Measurements from ENCODE around the gene KCNN4.

The KCNN4 gene

GRCh38 chr19:43781630-43782310 lies 997 bp upstream of the KCNN4 start:
- no peak overlapping the region for H3K27ac ChIP-seq (ENCODE audit: extremely low read depth, low read depth, low read length)
- no peaks in the 10 kb centered on the region for H3K36me3 ChIP-seq (ENCODE audit: control insufficient read depth in 2 of 2, insufficient read depth in 1 of 2, low read length in 2 of 2)
- H3K4me1 ChIP-seq (ENCODE audit: control insufficient read depth, insufficient read depth, low read length), result peaks cover 5% of the 10 kb centered on the region
- ChIA-PET CTCF (interaction anchor here (9.2 to 17.4 kb wide), 2 partner anchors 15 to 38 kb away, joined by 173 to 203 read pairs; no protein-coding TSS in a partner anchor), POLR2A (no interaction called here)
- no peaks in the 10 kb centered on the region for H3K9me3 ChIP-seq (ENCODE audit: control insufficient read depth, insufficient read depth, low read depth, low read length)
- TF ChIP-seq ZSCAN30 (tag by site-specific recombination; IDR thresholded peaks at IDR 0.05), result no peak
- peak; percentile 27; the same call in 1 of the 2 replicates for TF ChIP-seq ZNF169 (tag by site-specific recombination; IDR thresholded peaks at IDR 0.05)
- TF ChIP-seq OSR2 (tag by site-specific recombination; IDR thresholded peaks at IDR 0.05), result no peak
- no peak for TF ChIP-seq ZNF37A (tag by site-specific recombination; IDR thresholded peaks at IDR 0.05)
- TF ChIP-seq ZNF223 (tag by site-specific recombination; IDR thresholded peaks at IDR 0.05), result 0 out of 2 replicates have a peak, but pooled peaks have one; percentile 30
- TF ChIP-seq ZNF488 (tag by site-specific recombination; IDR thresholded peaks at IDR 0.05), result no peak
- no peak for TF ChIP-seq SP7 (tag by site-specific recombination; IDR thresholded peaks at IDR 0.05)
- 0 out of 2 replicates have a peak, but pooled peaks have one; percentile 29 for TF ChIP-seq BCL11A (tag by site-specific recombination; IDR thresholded peaks at IDR 0.05; ENCODE audit: low read depth)
- TF ChIP-seq ZSCAN5A (tag by site-specific recombination; IDR thresholded peaks at IDR 0.05), result 0 out of 2 replicates have a peak, but pooled peaks have one; percentile 24
- peak; percentile 98 for TF ChIP-seq ZNF121 (tag by site-specific recombination; IDR thresholded peaks at IDR 0.05)
- peak; percentile 44; the same call in 1 of the 2 replicates for TF ChIP-seq SALL2 (tag by site-specific recombination; IDR thresholded peaks at IDR 0.05; ENCODE audit: borderline replicate concordance)
- peak; percentile 44; the same call in 1 of the 2 replicates for TF ChIP-seq ZNF157 (tag by site-specific recombination; IDR thresholded peaks at IDR 0.05)
- TF ChIP-seq PRDM10 (tag by site-specific recombination; IDR thresholded peaks at IDR 0.05), result no peak
- TF ChIP-seq ZNF16 (tag by site-specific recombination; IDR thresholded peaks at IDR 0.05; ENCODE audit: low read depth), result no peak
- no peak for TF ChIP-seq ZNF837 (tag by site-specific recombination; IDR thresholded peaks at IDR 0.05)
- TF ChIP-seq SCRT2 (tag by site-specific recombination; IDR thresholded peaks at IDR 0.05), result no peak
- TF ChIP-seq ZNF311 (tag by site-specific recombination; IDR thresholded peaks at IDR 0.05; ENCODE audit: borderline replicate concordance), result no peak
- TF ChIP-seq ZNF398 (tag by site-specific recombination; IDR thresholded peaks at IDR 0.05), result peak; percentile 17; the same call in 1 of the 2 replicates
- no peak for TF ChIP-seq KLF10 (tag by site-specific recombination; IDR thresholded peaks at IDR 0.05)
- H3K4me3 ChIP-seq (ENCODE audit: low read depth, low read length), result no peak overlapping the region
